ENCODE data around the gene ACP7.
"Not testable (repeated sequence)": the region's sequence is repeated elsewhere in the genome, so short reads cannot be mapped to it uniquely, and the experiment has no call there.

Gene ACP7

GRCh38 chr19:39112338-39112890, 28.2 kb downstream of the ACP7 start:
- POLR2A ChIA-PET = no interaction called here
- CTCF ChIA-PET = interaction anchor here (1.1 kb wide), 1 partner anchor 76 kb away, joined by 3 read pairs; no protein-coding TSS in a partner anchor
- 97% methylated on average over 15 of the region's 15 CpGs for WGBS (ENCODE audit: insufficient coverage)
- Histone ChIP-seq H3K4me3 (ENCODE audit: control insufficient read depth in 1 of 7, extremely low read depth in 1 of 7, insufficient read depth in 4 of 7, low read depth in 2 of 7, low read length in 6 of 7) (no peak overlapping the region), H3K27ac (ENCODE audit: insufficient read depth in 1 of 2, low read depth in 1 of 2, low read length in 2 of 2, poor library complexity in 1 of 2, severe bottlenecking in 2 of 2) (no peak overlapping the region), H3K4me1 (ENCODE audit: control extremely low read depth in 1 of 4, control insufficient read depth in 4 of 4, insufficient read depth in 4 of 4, low read length in 3 of 4) (peaks cover 0 to 5% (median 1%) of the 10 kb centered on the region in 4 experiments), H3K36me3 (ENCODE audit: control insufficient read depth in 4 of 4, insufficient read depth in 4 of 4, low read length in 3 of 4) (no peaks in the 10 kb centered on the region), H3K27me3 (replicated peaks in 2 of 5; ENCODE audit: control insufficient read depth in 4 of 5, insufficient read depth in 5 of 5, low read length in 4 of 5) (no peaks in the 10 kb centered on the region), H3K9me3 (ENCODE audit: control extremely low read depth in 1 of 5, control insufficient read depth in 4 of 5, insufficient read depth in 2 of 5, low read depth in 1 of 5, low read length in 4 of 5) (no peaks in the 10 kb centered on the region)
- no peak for DNase-seq

DNA sequence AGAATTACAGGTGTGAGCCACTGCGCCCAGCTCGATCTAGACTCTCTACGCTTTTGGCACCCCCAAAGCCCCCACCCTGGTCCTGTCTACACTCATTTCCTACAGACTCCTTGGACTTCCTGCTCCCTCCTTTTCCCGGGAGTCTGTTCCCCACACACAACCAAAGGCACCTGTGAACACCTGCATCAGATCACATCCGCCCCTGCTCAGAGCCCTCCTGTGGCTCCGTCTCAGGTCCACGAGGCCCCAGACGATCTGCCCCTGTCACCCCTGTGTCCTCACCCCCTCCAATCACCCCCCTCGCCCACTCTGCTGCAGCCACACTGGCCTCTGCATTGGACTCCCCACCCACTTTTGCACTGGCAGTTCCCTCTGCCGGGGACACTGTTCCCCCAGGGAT, 29.0 kb downstream of the ACP7 start:
- Histone ChIP-seq H3K4me3 (ENCODE audit: control insufficient read depth in 1 of 7, extremely low read depth in 1 of 7, insufficient read depth in 4 of 7, low read depth in 2 of 7, low read length in 6 of 7) (no peak overlapping the region), H3K4me1 (ENCODE audit: control extremely low read depth in 1 of 4, control insufficient read depth in 4 of 4, insufficient read depth in 4 of 4, low read length in 3 of 4) (peaks cover 0 to 5% (median 1%) of the 10 kb centered on the region in 4 experiments), H3K27me3 (replicated peaks in 2 of 5; ENCODE audit: control insufficient read depth in 4 of 5, insufficient read depth in 5 of 5, low read length in 4 of 5) (no peaks in the 10 kb centered on the region), H3K36me3 (ENCODE audit: control insufficient read depth in 4 of 4, insufficient read depth in 4 of 4, low read length in 3 of 4) (no peaks in the 10 kb centered on the region), H3K9me3 (ENCODE audit: control extremely low read depth in 1 of 5, control insufficient read depth in 4 of 5, insufficient read depth in 2 of 5, low read depth in 1 of 5, low read length in 4 of 5) (no peaks in the 10 kb centered on the region), H3K27ac (ENCODE audit: insufficient read depth in 1 of 2, low read depth in 1 of 2, low read length in 2 of 2, poor library complexity in 1 of 2, severe bottlenecking in 2 of 2) (no peak overlapping the region)
- 87% methylated on average over 5 of the region's 10 CpGs for WGBS (ENCODE audit: insufficient coverage)
- DNase-seq = no peak
- ChIA-PET CTCF (interaction anchor here (1.1 kb wide), 1 partner anchor 75 kb away, joined by 3 read pairs; no protein-coding TSS in a partner anchor), POLR2A (no interaction called here)

- no peak for DNase-seq
- WGBS (ENCODE audit: insufficient coverage) = 98% methylated on average over 9 of the region's 11 CpGs
- H3K27ac ChIP-seq (ENCODE audit: insufficient read depth in 1 of 2, low read depth in 1 of 2, low read length in 2 of 2, poor library complexity in 1 of 2, severe bottlenecking in 2 of 2) = no peak overlapping the region
- ChIA-PET POLR2A (no interaction called here), CTCF (interaction anchor here (1.5 kb wide), 2 partner anchors 13 to 63 kb away, joined by 3 to 5 read pairs; no protein-coding TSS in a partner anchor)
- no peak overlapping the region for H3K4me3 ChIP-seq (ENCODE audit: control insufficient read depth in 1 of 7, extremely low read depth in 1 of 7, insufficient read depth in 4 of 7, low read depth in 2 of 7, low read length in 6 of 7)
- peaks cover 0 to 5% (median 1%) of the 10 kb centered on the region in 4 experiments for H3K4me1 ChIP-seq (ENCODE audit: control extremely low read depth in 1 of 4, control insufficient read depth in 4 of 4, insufficient read depth in 4 of 4, low read length in 3 of 4)
- H3K36me3 ChIP-seq (ENCODE audit: control insufficient read depth in 4 of 4, insufficient read depth in 4 of 4, low read length in 3 of 4) = no peaks in the 10 kb centered on the region
- H3K9me3 ChIP-seq (ENCODE audit: control extremely low read depth in 1 of 5, control insufficient read depth in 4 of 5, insufficient read depth in 2 of 5, low read depth in 1 of 5, low read length in 4 of 5) = no peaks in the 10 kb centered on the region
- no peaks in the 10 kb centered on the region for H3K27me3 ChIP-seq (replicated peaks in 2 of 5; ENCODE audit: control insufficient read depth in 4 of 5, insufficient read depth in 5 of 5, low read length in 4 of 5)
These were observed 31.1 kb downstream of the ACP7 start for GRCh38 chr19:39115105-39115847.

- POLR2A ChIA-PET; H3K4me3 ChIP-seq (ENCODE audit: control insufficient read depth in 1 of 7, extremely low read depth in 1 of 7, insufficient read depth in 4 of 7, low read depth in 2 of 7, low read length in 6 of 7); DNase-seq; H3K27ac ChIP-seq (ENCODE audit: insufficient read depth in 1 of 2, low read depth in 1 of 2, low read length in 2 of 2, poor library complexity in 1 of 2, severe bottlenecking in 2 of 2); CTCF ChIA-PET; H3K36me3 ChIP-seq (ENCODE audit: control insufficient read depth in 4 of 4, insufficient read depth in 4 of 4, low read length in 3 of 4); H3K27me3 ChIP-seq (replicated peaks in 2 of 5; ENCODE audit: control insufficient read depth in 4 of 5, insufficient read depth in 5 of 5, low read length in 4 of 5); H3K9me3 ChIP-seq (ENCODE audit: control extremely low read depth in 1 of 5, control insufficient read depth in 4 of 5, insufficient read depth in 2 of 5, low read depth in 1 of 5, low read length in 4 of 5); H3K4me1 ChIP-seq (ENCODE audit: control extremely low read depth in 1 of 4, control insufficient read depth in 4 of 4, insufficient read depth in 4 of 4, low read length in 3 of 4): not testable (repeated sequence)
- 100% methylated on average over 8 of the region's 8 CpGs for WGBS (ENCODE audit: insufficient coverage)
These were observed 32.9 kb downstream of the ACP7 start for GRCh38 chr19:39117023-39117422.

DNA sequence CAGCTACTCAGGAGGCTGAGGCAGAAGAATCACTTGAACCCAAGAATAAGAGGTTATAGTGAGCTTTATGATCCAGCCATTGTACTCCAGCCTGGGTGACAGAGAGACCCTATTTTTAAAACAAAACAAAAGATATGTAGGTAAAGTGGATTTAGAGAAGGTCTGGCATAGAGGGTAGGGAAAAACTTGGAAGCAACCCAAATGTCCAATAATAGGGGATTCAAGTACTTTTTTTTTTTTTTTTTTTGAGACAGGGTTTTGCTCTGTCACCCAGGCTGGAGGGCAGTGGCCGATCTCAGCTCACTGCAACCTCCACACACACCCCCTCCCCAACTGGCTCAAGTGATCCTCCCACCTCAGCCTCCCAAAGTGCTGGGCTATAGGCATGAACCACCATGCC, 35.7 kb downstream of the ACP7 start:
- Histone ChIP-seq H3K4me3 (ENCODE audit: control insufficient read depth in 1 of 7, extremely low read depth in 1 of 7, insufficient read depth in 4 of 7, low read depth in 2 of 7, low read length in 6 of 7) (no peak overlapping the region), H3K9me3 (ENCODE audit: control extremely low read depth in 1 of 5, control insufficient read depth in 4 of 5, insufficient read depth in 2 of 5, low read depth in 1 of 5, low read length in 4 of 5) (no peaks in the 10 kb centered on the region), H3K4me1 (ENCODE audit: control extremely low read depth in 1 of 4, control insufficient read depth in 4 of 4, insufficient read depth in 4 of 4, low read length in 3 of 4) (peaks cover 0 to 3% (median 0%) of the 10 kb centered on the region in 4 experiments), H3K27me3 (replicated peaks in 2 of 5; ENCODE audit: control insufficient read depth in 4 of 5, insufficient read depth in 5 of 5, low read length in 4 of 5) (no peaks in the 10 kb centered on the region), H3K36me3 (ENCODE audit: control insufficient read depth in 4 of 4, insufficient read depth in 4 of 4, low read length in 3 of 4) (no peaks in the 10 kb centered on the region), H3K27ac (ENCODE audit: insufficient read depth in 1 of 2, low read depth in 1 of 2, low read length in 2 of 2, poor library complexity in 1 of 2, severe bottlenecking in 2 of 2) (no peak overlapping the region)
- WGBS (ENCODE audit: insufficient coverage) = no CpG with 5 or more reads among the region's 1 CpG
- ChIA-PET POLR2A (no interaction called here), CTCF (interaction anchor here (0.8 to 5.0 kb wide), 3 partner anchors 25 to 207 kb away, joined by 3 to 33 read pairs (median 5); no protein-coding TSS in a partner anchor)
- DNase-seq = no peak

- POLR2A ChIA-PET = no interaction called here
- Histone ChIP-seq H3K9me3 (ENCODE audit: control extremely low read depth in 1 of 5, control insufficient read depth in 4 of 5, insufficient read depth in 2 of 5, low read depth in 1 of 5, low read length in 4 of 5) (no peaks in the 10 kb centered on the region), H3K27me3 (replicated peaks in 2 of 5; ENCODE audit: control insufficient read depth in 4 of 5, insufficient read depth in 5 of 5, low read length in 4 of 5) (no peaks in the 10 kb centered on the region), H3K4me3 (ENCODE audit: control insufficient read depth in 1 of 7, extremely low read depth in 1 of 7, insufficient read depth in 4 of 7, low read depth in 2 of 7, low read length in 6 of 7) (no peak overlapping the region), H3K4me1 (ENCODE audit: control extremely low read depth in 1 of 4, control insufficient read depth in 4 of 4, insufficient read depth in 4 of 4, low read length in 3 of 4) (peaks cover 4 to 21% (median 13%) of the 10 kb centered on the region in 4 experiments), H3K36me3 (ENCODE audit: control insufficient read depth in 4 of 4, insufficient read depth in 4 of 4, low read length in 3 of 4) (no peaks in the 10 kb centered on the region), H3K27ac (ENCODE audit: insufficient read depth in 1 of 2, low read depth in 1 of 2, low read length in 2 of 2, poor library complexity in 1 of 2, severe bottlenecking in 2 of 2) (no peak overlapping the region)
- CTCF ChIA-PET = interaction anchor here (0.6 to 5.0 kb wide), 6 partner anchors 13 to 204 kb away, joined by 3 to 33 read pairs (median 8); no protein-coding TSS in a partner anchor
- WGBS (ENCODE audit: insufficient coverage) = 98% methylated on average over 13 of the region's 18 CpGs
- DNase-seq = no peak
These were observed 39.0 kb downstream of the ACP7 start for GRCh38 chr19:39122934-39123731.

Measured in common myeloid progenitor, CD34-positive (primary cell).